GM12892 (cell line): ENCODE measurements around the gene C1orf141.

Experiments used
- POLR2A ChIP-seq: IDR thresholded peaks from 2 replicates; pipeline ENCODE4 v1.6.1; 2011; ENCODE audit warnings: low read depth, low read length, control low read depth
- POLR2AphosphoS5 ChIP-seq: IDR thresholded peaks from 2 replicates; pipeline ENCODE4 v1.6.1; 2011; ENCODE audit warnings: low read depth, low read length, control low read depth

GRCh38 chr1:67103548-67103947 is 31.2 kb downstream of the C1orf141 start:
- no peak for TF ChIP-seq POLR2AphosphoS5
- TF ChIP-seq POLR2A, result no peak
